Mesothelial cell of epicardium (in vitro differentiated cells): ENCODE measurements around the gene FNDC3B. TPM values are rescaled to one million over a fixed set of nuclear protein-coding genes. Genes with fewer than 3 reads are reported as not detected.
A peak's percentile ranks its signal among the peaks of the same experiment; 100 is the strongest.

Source experiments
- DNase-seq, 2 experiments: peaks; one replicate each; pipeline ENCODE4 v3.0.0; 2021; ENCODE audit warnings: low spot score in 2 of 2; ENCODE audit not compliant: unreplicated experiment in 2 of 2
- H3K27ac Mint-ChIP-seq: 2 replicates; pipeline ENCODE4 v1.8.0; 2021; ENCODE audit warnings: mixed read lengths
- H3K27me3 Mint-ChIP-seq: 2 replicates; pipeline ENCODE4 v1.8.0; 2021; ENCODE audit warnings: low read depth, mixed read lengths
- H3K36me3 Mint-ChIP-seq: 2 replicates; pipeline ENCODE4 v1.8.0; 2021; ENCODE audit warnings: mixed read lengths
- H3K4me1 Mint-ChIP-seq: 2 replicates; pipeline ENCODE4 v1.8.0; 2021; ENCODE audit warnings: mixed read lengths
- H3K4me3 Mint-ChIP-seq: 2 replicates; pipeline ENCODE4 v1.8.0; 2021; ENCODE audit warnings: mild to moderate bottlenecking, moderate library complexity, mixed read lengths
- H3K9me3 Mint-ChIP-seq: 2 replicates; pipeline ENCODE4 v1.8.0; 2021; ENCODE audit warnings: mixed read lengths
- total RNA-seq: library from RNA; stranded (reverse); gene quantifications from 3 replicates; pipeline ENCODE4 v1.2.1, GENCODE V29; 2021
- TF ChIP-seq, protein P1 (sequence below): fragments of 200-600 bp; sonication (generic); IDR thresholded peaks from one replicate; pipeline ENCODE4 v1.5.0; 2021; ENCODE audit warnings: antibody characterized with exemption; ENCODE audit not compliant: unreplicated experiment

The FNDC3B gene
- total RNA-seq, 1 donor from 2014 or later = 131 TPM

GRCh38 chr3:172147113-172147818 lies 107.9 kb downstream of the FNDC3B start:
- H3K27me3 Mint-ChIP-seq = no peaks in the 10 kb centered on the region
- H3K36me3 Mint-ChIP-seq = peaks cover 13% of the 10 kb centered on the region
- peaks cover 4% of the 10 kb centered on the region for H3K9me3 Mint-ChIP-seq
- DNase-seq = no peak
- no peak overlapping the region for H3K27ac Mint-ChIP-seq
- H3K4me3 Mint-ChIP-seq = no peak overlapping the region
- TF ChIP-seq, protein P1, sequence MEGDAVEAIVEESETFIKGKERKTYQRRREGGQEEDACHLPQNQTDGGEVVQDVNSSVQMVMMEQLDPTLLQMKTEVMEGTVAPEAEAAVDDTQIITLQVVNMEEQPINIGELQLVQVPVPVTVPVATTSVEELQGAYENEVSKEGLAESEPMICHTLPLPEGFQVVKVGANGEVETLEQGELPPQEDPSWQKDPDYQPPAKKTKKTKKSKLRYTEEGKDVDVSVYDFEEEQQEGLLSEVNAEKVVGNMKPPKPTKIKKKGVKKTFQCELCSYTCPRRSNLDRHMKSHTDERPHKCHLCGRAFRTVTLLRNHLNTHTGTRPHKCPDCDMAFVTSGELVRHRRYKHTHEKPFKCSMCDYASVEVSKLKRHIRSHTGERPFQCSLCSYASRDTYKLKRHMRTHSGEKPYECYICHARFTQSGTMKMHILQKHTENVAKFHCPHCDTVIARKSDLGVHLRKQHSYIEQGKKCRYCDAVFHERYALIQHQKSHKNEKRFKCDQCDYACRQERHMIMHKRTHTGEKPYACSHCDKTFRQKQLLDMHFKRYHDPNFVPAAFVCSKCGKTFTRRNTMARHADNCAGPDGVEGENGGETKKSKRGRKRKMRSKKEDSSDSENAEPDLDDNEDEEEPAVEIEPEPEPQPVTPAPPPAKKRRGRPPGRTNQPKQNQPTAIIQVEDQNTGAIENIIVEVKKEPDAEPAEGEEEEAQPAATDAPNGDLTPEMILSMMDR = no peak
- H3K4me1 Mint-ChIP-seq = peaks cover 48% of the 10 kb centered on the region

DNA sequence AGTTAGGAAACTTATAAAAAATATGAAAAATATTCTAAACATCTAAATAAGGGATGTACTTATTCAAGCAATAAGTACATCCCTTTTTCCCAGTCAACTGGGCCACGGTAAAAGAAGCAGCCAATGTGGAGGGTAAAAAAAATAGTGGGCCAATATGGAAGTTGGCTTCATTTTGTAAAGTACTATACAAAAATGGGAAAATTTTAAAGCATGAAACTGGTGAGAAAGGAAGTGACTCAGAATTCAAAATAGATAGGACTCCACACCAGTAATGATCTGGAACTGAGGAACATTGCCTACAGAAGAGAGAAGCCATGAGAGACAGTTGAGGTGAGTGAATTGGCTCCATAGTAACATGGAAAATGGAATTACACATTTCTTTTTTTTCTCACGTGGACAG lies 108.9 kb downstream of the FNDC3B start:
- H3K9me3 Mint-ChIP-seq = peaks cover 4% of the 10 kb centered on the region
- TF ChIP-seq, protein P1 = no peak
- H3K4me1 Mint-ChIP-seq = peaks cover 55% of the 10 kb centered on the region
- H3K36me3 Mint-ChIP-seq = peaks cover 10% of the 10 kb centered on the region
- H3K27me3 Mint-ChIP-seq = no peaks in the 10 kb centered on the region
- peak overlapping the region; percentile 54 for H3K27ac Mint-ChIP-seq
- no peak overlapping the region for H3K4me3 Mint-ChIP-seq
- DNase-seq = no peak

- Mint-ChIP-seq H3K36me3 (peaks cover 8% of the 10 kb centered on the region), H3K4me1 (peaks cover 62% of the 10 kb centered on the region), H3K27ac (peak overlapping the region; percentile 54), H3K9me3 (peaks cover 4% of the 10 kb centered on the region), H3K27me3 (no peaks in the 10 kb centered on the region), H3K4me3 (no peak overlapping the region)
- TF ChIP-seq, protein P1 = no peak
- no peak for DNase-seq
Observed at GRCh38 chr3:172148702-172149565, 109.6 kb downstream of the FNDC3B start.

GRCh38 chr3:172150268-172150667 lies 110.9 kb downstream of the FNDC3B start:
- DNase-seq = no peak
- Mint-ChIP-seq H3K4me1 (peaks cover 67% of the 10 kb centered on the region), H3K27ac (no peak overlapping the region), H3K9me3 (peaks cover 4% of the 10 kb centered on the region), H3K27me3 (no peaks in the 10 kb centered on the region), H3K36me3 (peaks cover 4% of the 10 kb centered on the region), H3K4me3 (no peak overlapping the region)
- TF ChIP-seq, protein P1 = no peak

GRCh38 chr3:172150913-172151650 lies 111.7 kb downstream of the FNDC3B start:
- peaks cover 4% of the 10 kb centered on the region for H3K36me3 Mint-ChIP-seq
- H3K27ac Mint-ChIP-seq = peak overlapping the region; percentile 62
- TF ChIP-seq, protein P1 = no peak
- H3K9me3 Mint-ChIP-seq = peaks cover 4% of the 10 kb centered on the region
- H3K4me3 Mint-ChIP-seq = no peak overlapping the region
- no peaks in the 10 kb centered on the region for H3K27me3 Mint-ChIP-seq
- no peak for DNase-seq
- H3K4me1 Mint-ChIP-seq = peaks cover 72% of the 10 kb centered on the region
